HG03565 (cell line): ENCODE results near the gene NPTX2.

Source experiments
- ATAC-seq: cut with Tn5 transposase; IDR thresholded peaks from one replicate; pipeline ENCODE4 v1.9.1; 2021; ENCODE audit warnings: mild to moderate bottlenecking, moderate library complexity; ENCODE audit not compliant: unreplicated experiment

NPTX2 gene

GRCh38 chr7:98617960-98618418 lies 904 bp downstream of the NPTX2 start:
- ATAC-seq, result no peak

- no peak for ATAC-seq
Measured at GRCh38 chr7:98618786-98619185, 1.7 kb downstream of the NPTX2 start.

GRCh38 chr7:98619450-98620321 lies 2.6 kb downstream of the NPTX2 start:
- no peak for ATAC-seq

- no peak for ATAC-seq
Measured at GRCh38 chr7:98621573-98622482, 4.7 kb downstream of the NPTX2 start.

GRCh38 chr7:98622926-98623325 lies 5.8 kb downstream of the NPTX2 start:
- no peak for ATAC-seq

GRCh38 chr7:98624846-98625420 lies 7.8 kb downstream of the NPTX2 start:
- no peak for ATAC-seq

GRCh38 chr7:98626460-98627412 lies 9.7 kb downstream of the NPTX2 start:
- ATAC-seq, result no peak

GRCh38 chr7:98627413-98627790 lies 10.3 kb downstream of the NPTX2 start:
- ATAC-seq, result no peak

- no peak for ATAC-seq
Measured at GRCh38 chr7:98628418-98628817, 11.3 kb downstream of the NPTX2 start.

GRCh38 chr7:98629001-98629431 lies 11.9 kb downstream of the NPTX2 start:
- ATAC-seq, result no peak

GRCh38 chr7:98630149-98630548 lies 13.1 kb downstream of the NPTX2 start:
- ATAC-seq, result no peak

GRCh38 chr7:98630770-98631169 lies 13.7 kb downstream of the NPTX2 start:
- no peak for ATAC-seq

GRCh38 chr7:98638853-98639252 lies 21.8 kb downstream of the NPTX2 start:
- no peak for ATAC-seq

GRCh38 chr7:98640375-98640774 lies 23.3 kb downstream of the NPTX2 start:
- ATAC-seq, result no peak

GRCh38 chr7:98641646-98642500 lies 24.8 kb downstream of the NPTX2 start:
- peak; percentile 76 for ATAC-seq

- ATAC-seq, result no peak
Measured at GRCh38 chr7:98643236-98643985, 26.3 kb downstream of the NPTX2 start.

- no peak for ATAC-seq
Measured at GRCh38 chr7:98646465-98646864, 29.4 kb downstream of the NPTX2 start.

GRCh38 chr7:98647326-98647725 lies 30.2 kb downstream of the NPTX2 start:
- ATAC-seq, result no peak

GRCh38 chr7:98651760-98652159 lies 34.7 kb downstream of the NPTX2 start:
- ATAC-seq, result no peak
